Natural killer cell (primary cell): ENCODE data around the gene MOXD1. TPM values are rescaled to one million over a fixed set of nuclear protein-coding genes. Genes with fewer than 3 reads are reported as not detected.

ENCODE experiments used
- ATAC-seq, 3 donors: fragments of 150-1000 bp in 2 of 3; fragments of 200-7000 bp in 1 of 3; cut with Tn5 transposase; 1 replicate in 1 of 3; 2 replicates in 2 of 3; pipeline ENCODE4 v1.10.0; 2021; ENCODE audit warnings: mild to moderate bottlenecking in 2 of 3, moderate library complexity in 2 of 3
- DNase-seq, 2 donors: peaks; one replicate each; pipeline versions ENCODE4 v3.0.0 to v3.0.0-alpha.2; 2013 to 2021; ENCODE audit warnings: mixed read lengths in 1 of 2
- H3K27ac ChIP-seq: one replicate; pipeline ENCODE4 v1.5.1; 2013; ENCODE audit warnings: mild to moderate bottlenecking, low read length
- H3K27me3 ChIP-seq: one replicate; pipeline ENCODE4 v1.6.1; 2013; ENCODE audit warnings: low read length; ENCODE audit not compliant: control insufficient read depth, insufficient read depth
- H3K36me3 ChIP-seq: one replicate; pipeline ENCODE4 v1.6.1; 2013; ENCODE audit warnings: low read length; ENCODE audit not compliant: control insufficient read depth, insufficient read depth
- H3K4me1 ChIP-seq: one replicate; pipeline ENCODE4 v1.6.1; 2013; ENCODE audit warnings: low read length; ENCODE audit not compliant: control insufficient read depth, insufficient read depth
- H3K4me3 ChIP-seq: one replicate; pipeline ENCODE4 v1.5.1; 2013; ENCODE audit warnings: low read length
- H3K9me3 ChIP-seq: one replicate; pipeline ENCODE4 v1.6.1; 2013; ENCODE audit warnings: low read length; ENCODE audit not compliant: control insufficient read depth, insufficient read depth
- H3K27ac Mint-ChIP-seq, 2 donors: one replicate each; pipeline ENCODE4 v1.8.0; 2022; ENCODE audit warnings: mild to moderate bottlenecking in 2 of 2, mixed read lengths in 2 of 2, moderate library complexity in 1 of 2
- H3K27me3 Mint-ChIP-seq, 2 donors: one replicate each; pipeline ENCODE4 v1.8.0; 2022; ENCODE audit warnings: low read depth in 2 of 2, mixed read lengths in 2 of 2
- H3K36me3 Mint-ChIP-seq: one replicate; pipeline ENCODE4 v1.8.0; 2022; ENCODE audit warnings: mixed read lengths
- H3K4me1 Mint-ChIP-seq, 2 donors: one replicate each; pipeline ENCODE4 v1.8.0; 2022; ENCODE audit warnings: mixed read lengths in 2 of 2
- H3K4me3 Mint-ChIP-seq: one replicate; pipeline ENCODE4 v1.8.0; 2022; ENCODE audit warnings: mild to moderate bottlenecking, moderate library complexity, mixed read lengths
- H3K9me3 Mint-ChIP-seq, 2 donors: one replicate each; pipeline ENCODE4 v1.8.0; 2022; ENCODE audit warnings: mixed read lengths in 2 of 2
- WGBS: methylation state at CpG from one replicate; pipeline ENCODE4 v1.1.7; 2013; ENCODE audit warnings: missing lambda C conversion rate; ENCODE audit not compliant: insufficient coverage; 5-methylcytosine and 5-hydroxymethylcytosine counted together
- intact Hi-C: fragments of 100-400 bp; cut with micrococcal nuclease; formaldehyde crosslinking; loops from one replicate; pipeline ENCODE4 v1.14.2; 2022
- total RNA-seq, 4 donors: library from RNA; stranded (reverse); fragments of 120-200 nt in 1 of 4; gene quantifications; one replicate each; pipeline versions ENCODE4 v1.2.3 to v1.2.4, GENCODE V29; 2013 to 2022
- TF ChIP-seq, protein P1 (sequence below): fragments of 200-600 bp; IDR thresholded peaks from one replicate; pipeline ENCODE4 v1.8.0; 2022; ENCODE audit warnings: antibody characterized with exemption

The MOXD1 gene
- total RNA-seq, 3 donors from 2014 or later (not counting 1 experiment from before 2014, with no cell fraction given) = not detected

- Histone ChIP-seq H3K9me3 (peaks cover 3% of the 10 kb centered on the region), H3K27me3 (no peaks in the 10 kb centered on the region), H3K4me3 (no peak overlapping the region), H3K36me3 (no peaks in the 10 kb centered on the region), H3K4me1 (no peaks in the 10 kb centered on the region), H3K27ac (no peak overlapping the region)
- TF ChIP-seq, protein P1, sequence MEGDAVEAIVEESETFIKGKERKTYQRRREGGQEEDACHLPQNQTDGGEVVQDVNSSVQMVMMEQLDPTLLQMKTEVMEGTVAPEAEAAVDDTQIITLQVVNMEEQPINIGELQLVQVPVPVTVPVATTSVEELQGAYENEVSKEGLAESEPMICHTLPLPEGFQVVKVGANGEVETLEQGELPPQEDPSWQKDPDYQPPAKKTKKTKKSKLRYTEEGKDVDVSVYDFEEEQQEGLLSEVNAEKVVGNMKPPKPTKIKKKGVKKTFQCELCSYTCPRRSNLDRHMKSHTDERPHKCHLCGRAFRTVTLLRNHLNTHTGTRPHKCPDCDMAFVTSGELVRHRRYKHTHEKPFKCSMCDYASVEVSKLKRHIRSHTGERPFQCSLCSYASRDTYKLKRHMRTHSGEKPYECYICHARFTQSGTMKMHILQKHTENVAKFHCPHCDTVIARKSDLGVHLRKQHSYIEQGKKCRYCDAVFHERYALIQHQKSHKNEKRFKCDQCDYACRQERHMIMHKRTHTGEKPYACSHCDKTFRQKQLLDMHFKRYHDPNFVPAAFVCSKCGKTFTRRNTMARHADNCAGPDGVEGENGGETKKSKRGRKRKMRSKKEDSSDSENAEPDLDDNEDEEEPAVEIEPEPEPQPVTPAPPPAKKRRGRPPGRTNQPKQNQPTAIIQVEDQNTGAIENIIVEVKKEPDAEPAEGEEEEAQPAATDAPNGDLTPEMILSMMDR = no peak
- Mint-ChIP-seq H3K9me3 (peaks cover 5 to 14% of the 10 kb centered on the region in 2 donors), H3K4me1 (peaks cover 0 to 5% of the 10 kb centered on the region in 2 donors), H3K27me3 (peaks cover 26 to 66% of the 10 kb centered on the region in 2 donors), H3K27ac (no peak overlapping the region), H3K4me3 (no peak overlapping the region), H3K36me3 (peaks cover 16% of the 10 kb centered on the region)
- no CpG with 5 or more reads among the region's 2 CpGs for WGBS
- no peak for DNase-seq
- intact Hi-C loops = no loop called here
- ATAC-seq = no peak
Measured at GRCh38 chr6:132395015-132395597, 6.2 kb downstream of the MOXD1 start.

GRCh38 chr6:132392792-132393191 is 8.5 kb downstream of the MOXD1 start:
- H3K27ac ChIP-seq = no peak overlapping the region

GRCh38 chr6:132392270-132392646 is 9.0 kb downstream of the MOXD1 start:
- no peak for DNase-seq
- Mint-ChIP-seq H3K4me3 (no peak overlapping the region), H3K4me1 (peaks cover 0 to 5% of the 10 kb centered on the region in 2 donors), H3K27me3 (peaks cover 16 to 48% of the 10 kb centered on the region in 2 donors), H3K27ac (no peak overlapping the region), H3K9me3 (peaks cover 5 to 14% of the 10 kb centered on the region in 2 donors), H3K36me3 (peaks cover 16% of the 10 kb centered on the region)
- Histone ChIP-seq H3K9me3 (peaks cover 3% of the 10 kb centered on the region), H3K4me1 (no peaks in the 10 kb centered on the region), H3K4me3 (no peak overlapping the region), H3K27me3 (no peaks in the 10 kb centered on the region), H3K27ac (no peak overlapping the region), H3K36me3 (no peaks in the 10 kb centered on the region)
- TF ChIP-seq, protein P1 = no peak
- no peak for ATAC-seq
- intact Hi-C loops = no loop called here
- 76% methylated on average over 5 of the region's 5 CpGs for WGBS

More at GRCh38 chr6:132392792-132393191, 8.5 kb downstream of the MOXD1 start:
- intact Hi-C loops = no loop called here
- peak in 1 of 2 donors; percentile 13 for DNase-seq
- ATAC-seq = no peak
- H3K9me3 Mint-ChIP-seq = peaks cover 5 to 14% of the 10 kb centered on the region in 2 donors
- peaks cover 19 to 53% of the 10 kb centered on the region in 2 donors for H3K27me3 Mint-ChIP-seq
- no peak overlapping the region for H3K27ac Mint-ChIP-seq
- TF ChIP-seq, protein P1 = no peak
- H3K27me3 ChIP-seq = no peaks in the 10 kb centered on the region
- peaks cover 0 to 5% of the 10 kb centered on the region in 2 donors for H3K4me1 Mint-ChIP-seq
- 100% methylated on average over 2 of the region's 2 CpGs for WGBS
- no peaks in the 10 kb centered on the region for H3K36me3 ChIP-seq
- peaks cover 16% of the 10 kb centered on the region for H3K36me3 Mint-ChIP-seq
- H3K9me3 ChIP-seq = peaks cover 3% of the 10 kb centered on the region
- no peaks in the 10 kb centered on the region for H3K4me1 ChIP-seq
- H3K4me3 ChIP-seq = no peak overlapping the region
- no peak overlapping the region for H3K4me3 Mint-ChIP-seq
